Liver (tissue), 9 donors: Measurements from ENCODE around the gene RUNX1. TPM values are rescaled to one million over a fixed set of nuclear protein-coding genes. Genes with fewer than 3 reads are reported as not detected.

Source experiments
- DNase-seq: peaks from one replicate; pipeline ENCODE4 v3.0.0-alpha.2; 2017; ENCODE audit warnings: low spot score
- H3K27ac ChIP-seq, 2 donors: one replicate each; pipeline ENCODE4 v1.7.0; 2013; ENCODE audit warnings: inconsistent platforms in 2 of 2, low read length in 2 of 2, control low read depth in 1 of 2, low read depth in 1 of 2, mild to moderate bottlenecking in 1 of 2
- H3K27me3 ChIP-seq, 4 donors: one replicate each; pipeline versions ENCODE4 v1.6.1 to v1.7.0; 2013; ENCODE audit warnings: low read length in 3 of 4, inconsistent platforms in 1 of 4, mild to moderate bottlenecking in 1 of 4, moderate library complexity in 1 of 4; ENCODE audit not compliant: control insufficient read depth in 4 of 4, insufficient read depth in 4 of 4
- H3K36me3 ChIP-seq, 4 donors: one replicate each; pipeline versions ENCODE4 v1.6.1 to v1.7.0; 2013; ENCODE audit warnings: low read length in 3 of 4, mild to moderate bottlenecking in 3 of 4, low read depth in 1 of 4, moderate library complexity in 1 of 4; ENCODE audit not compliant: control insufficient read depth in 4 of 4, insufficient read depth in 3 of 4
- H3K4me1 ChIP-seq, 4 donors: one replicate each; pipeline versions ENCODE4 v1.6.1 to v1.7.0; 2013; ENCODE audit warnings: low read length in 3 of 4, mild to moderate bottlenecking in 3 of 4, moderate library complexity in 1 of 4; ENCODE audit not compliant: control insufficient read depth in 4 of 4, insufficient read depth in 4 of 4
- H3K4me3 ChIP-seq, 3 donors: one replicate each; pipeline versions ENCODE4 v1.6.1 to v1.7.0; 2013; ENCODE audit warnings: low read length in 3 of 3, control low read depth in 1 of 3, low read depth in 1 of 3, mild to moderate bottlenecking in 1 of 3
- H3K9ac ChIP-seq, 2 donors: one replicate each; pipeline ENCODE4 v1.7.0; 2013; ENCODE audit warnings: low read length in 2 of 2, mild to moderate bottlenecking in 2 of 2, moderate library complexity in 2 of 2, control low read depth in 1 of 2, low read depth in 1 of 2
- H3K9me3 ChIP-seq, 4 donors: one replicate each; pipeline versions ENCODE4 v1.6.1 to v1.7.0; 2013; ENCODE audit warnings: low read length in 3 of 4; ENCODE audit not compliant: control insufficient read depth in 4 of 4
- EGR1 ChIP-seq, 2 donors: IDR thresholded peaks; 2 replicates each; pipeline ENCODE4 v1.6.1; 2016 to 2018; ENCODE audit warnings: antibody characterized with exemption in 2 of 2, low read depth in 2 of 2
- FOXA1 ChIP-seq: IDR thresholded peaks from 2 replicates; pipeline ENCODE4 v1.6.1; 2016; ENCODE audit warnings: antibody characterized with exemption
- FOXA2 ChIP-seq: IDR thresholded peaks from 2 replicates; pipeline ENCODE4 v1.6.1; 2016; ENCODE audit warnings: antibody characterized with exemption
- GABPA ChIP-seq, 2 donors: IDR thresholded peaks in 1 of 2; conservative IDR thresholded peaks in 1 of 2; 2 replicates each; pipeline ENCODE4 v1.6.1; 2016; ENCODE audit warnings: antibody characterized with exemption in 2 of 2, mild to moderate bottlenecking in 1 of 2, moderate library complexity in 1 of 2
- HNF4A ChIP-seq, 2 donors: conservative IDR thresholded peaks; 2 replicates each; pipeline ENCODE4 v1.6.1; 2016; ENCODE audit warnings: antibody characterized with exemption in 2 of 2, mild to moderate bottlenecking in 2 of 2
- HNF4G ChIP-seq: IDR thresholded peaks from 2 replicates; pipeline ENCODE4 v1.6.1; 2016; ENCODE audit warnings: antibody characterized with exemption
- JUND ChIP-seq, 2 donors: IDR thresholded peaks; 2 replicates each; pipeline ENCODE4 v1.6.1; 2016; ENCODE audit warnings: antibody characterized with exemption in 2 of 2
- NR2F2 ChIP-seq: IDR thresholded peaks from 2 replicates; pipeline ENCODE4 v1.6.1; 2016; ENCODE audit warnings: antibody characterized with exemption
- RAD21 ChIP-seq, 2 donors: IDR thresholded peaks; 2 replicates each; pipeline ENCODE4 v1.6.1; 2016; ENCODE audit warnings: antibody characterized with exemption in 2 of 2, mild to moderate bottlenecking in 2 of 2
- RXRA ChIP-seq, 2 donors: IDR thresholded peaks; 2 replicates each; pipeline ENCODE4 v1.6.1; 2017 to 2018; ENCODE audit warnings: antibody characterized with exemption in 2 of 2, mild to moderate bottlenecking in 1 of 2
- SP1 ChIP-seq: IDR thresholded peaks from 2 replicates; pipeline ENCODE4 v1.6.1; 2018; ENCODE audit warnings: antibody characterized with exemption, mild to moderate bottlenecking
- TAF1 ChIP-seq: conservative IDR thresholded peaks from 2 replicates; pipeline ENCODE4 v1.6.1; 2016; ENCODE audit warnings: antibody characterized with exemption, mild to moderate bottlenecking
- YY1 ChIP-seq: IDR thresholded peaks from 2 replicates; pipeline ENCODE4 v1.6.1; 2016; ENCODE audit warnings: antibody characterized with exemption, mild to moderate bottlenecking
- WGBS: extraction: QIAGEN DNeasy Blood & Tissue Kit; methylation state at CpG from one replicate; pipeline ENCODE4 v1.1.7; 2013; 5-methylcytosine and 5-hydroxymethylcytosine counted together
- polyA plus RNA-seq, 2 donors: library from polyadenylated mRNA; stranded (reverse) in 1 of 2; unstranded in 1 of 2; fragments of 200-250 nt in 1 of 2; fragments of >200 nt in 1 of 2; fragmentation: Nextera tagmentation in 1 of 2; extraction: Ambion mirVana in 1 of 2; gene quantifications; one replicate each; pipeline versions ENCODE4 v1.2.1 to v1.2.3, GENCODE V29; 2013 to 2015
- total RNA-seq, 2 donors: library from RNA; depleted of rRNA; stranded (reverse); fragments of >200 nt; gene quantifications; one replicate each; pipeline ENCODE4 v1.2.3, GENCODE V29; 2014
- TF ChIP-seq, protein P1 (sequence below): IDR thresholded peaks from 2 replicates; pipeline ENCODE4 v1.6.1; 2016; ENCODE audit warnings: antibody characterized with exemption, mild to moderate bottlenecking
- TF ChIP-seq, protein P2 (sequence below): IDR thresholded peaks from 2 replicates; pipeline ENCODE4 v1.6.1; 2016; ENCODE audit warnings: antibody characterized with exemption
- TF ChIP-seq, protein P3 (sequence below): IDR thresholded peaks from 2 replicates; pipeline ENCODE4 v1.6.1; 2016; ENCODE audit warnings: antibody characterized with exemption
- TF ChIP-seq, protein P4 (sequence below): IDR thresholded peaks from 2 replicates; pipeline ENCODE4 v1.6.1; 2016; ENCODE audit warnings: antibody characterized with exemption
- TF ChIP-seq, protein P5 (sequence below): fragments of 150-350 bp; IDR thresholded peaks from 2 replicates; pipeline ENCODE4 v1.5.1; 2017; ENCODE audit warnings: improper control_type of control experiment, low read depth, low read length; ENCODE audit not compliant: missing input control
- donor health status: healthy.
- donor health status: healthy.
- donor health status: healthy.
- donor health status: healthy.
- donor health status: healthy.

The RUNX1 gene
- total and polyA plus RNA-seq, 4 donors = 0.98 to 7.2 (median 3.1) TPM

DNA sequence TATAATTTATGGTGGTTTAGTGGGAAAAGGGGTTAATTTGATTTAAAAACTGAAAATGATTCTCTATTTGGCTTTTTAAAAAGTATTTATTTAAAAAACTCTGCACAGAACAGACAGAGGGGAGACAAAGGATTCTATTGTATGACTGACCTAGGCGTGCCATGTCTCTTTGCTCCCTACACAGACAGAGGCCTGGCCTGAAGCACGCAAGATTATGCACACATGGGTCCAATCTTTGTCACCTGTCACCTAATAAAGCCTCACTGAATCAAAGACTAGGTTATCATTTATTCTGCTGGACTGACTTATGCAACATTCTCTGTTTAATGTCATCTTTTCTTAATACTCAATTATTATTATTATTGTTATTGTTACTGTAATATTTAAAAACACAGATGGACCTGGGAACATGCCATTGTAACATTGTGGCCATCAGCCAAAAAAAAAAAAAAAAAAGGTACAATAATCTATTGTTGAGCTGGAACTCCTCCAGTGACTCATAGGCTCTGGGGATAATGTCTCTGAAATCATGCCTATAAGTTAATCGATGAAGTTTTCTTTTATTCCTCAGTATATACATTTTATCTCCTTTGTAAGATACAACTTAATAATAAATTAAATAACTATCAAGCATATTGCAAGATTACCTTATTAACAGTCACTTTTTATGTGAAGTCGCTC, 112.1 kb downstream of the RUNX1 start:
- H3K9ac ChIP-seq = no peak overlapping the region
- no peaks in the 10 kb centered on the region for H3K9me3 ChIP-seq
- H3K27ac ChIP-seq = no peak overlapping the region
- 87% methylated on average over 4 of the region's 4 CpGs for WGBS
- no peak overlapping the region for H3K4me3 ChIP-seq
- no peaks in the 10 kb centered on the region for H3K27me3 ChIP-seq
- H3K36me3 ChIP-seq = no peaks in the 10 kb centered on the region
- no peaks in the 10 kb centered on the region for H3K4me1 ChIP-seq
- no peak for DNase-seq
- TF ChIP-seq, protein P1, sequence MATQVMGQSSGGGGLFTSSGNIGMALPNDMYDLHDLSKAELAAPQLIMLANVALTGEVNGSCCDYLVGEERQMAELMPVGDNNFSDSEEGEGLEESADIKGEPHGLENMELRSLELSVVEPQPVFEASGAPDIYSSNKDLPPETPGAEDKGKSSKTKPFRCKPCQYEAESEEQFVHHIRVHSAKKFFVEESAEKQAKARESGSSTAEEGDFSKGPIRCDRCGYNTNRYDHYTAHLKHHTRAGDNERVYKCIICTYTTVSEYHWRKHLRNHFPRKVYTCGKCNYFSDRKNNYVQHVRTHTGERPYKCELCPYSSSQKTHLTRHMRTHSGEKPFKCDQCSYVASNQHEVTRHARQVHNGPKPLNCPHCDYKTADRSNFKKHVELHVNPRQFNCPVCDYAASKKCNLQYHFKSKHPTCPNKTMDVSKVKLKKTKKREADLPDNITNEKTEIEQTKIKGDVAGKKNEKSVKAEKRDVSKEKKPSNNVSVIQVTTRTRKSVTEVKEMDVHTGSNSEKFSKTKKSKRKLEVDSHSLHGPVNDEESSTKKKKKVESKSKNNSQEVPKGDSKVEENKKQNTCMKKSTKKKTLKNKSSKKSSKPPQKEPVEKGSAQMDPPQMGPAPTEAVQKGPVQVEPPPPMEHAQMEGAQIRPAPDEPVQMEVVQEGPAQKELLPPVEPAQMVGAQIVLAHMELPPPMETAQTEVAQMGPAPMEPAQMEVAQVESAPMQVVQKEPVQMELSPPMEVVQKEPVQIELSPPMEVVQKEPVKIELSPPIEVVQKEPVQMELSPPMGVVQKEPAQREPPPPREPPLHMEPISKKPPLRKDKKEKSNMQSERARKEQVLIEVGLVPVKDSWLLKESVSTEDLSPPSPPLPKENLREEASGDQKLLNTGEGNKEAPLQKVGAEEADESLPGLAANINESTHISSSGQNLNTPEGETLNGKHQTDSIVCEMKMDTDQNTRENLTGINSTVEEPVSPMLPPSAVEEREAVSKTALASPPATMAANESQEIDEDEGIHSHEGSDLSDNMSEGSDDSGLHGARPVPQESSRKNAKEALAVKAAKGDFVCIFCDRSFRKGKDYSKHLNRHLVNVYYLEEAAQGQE = no peak
- TF ChIP-seq YY1 (no peak), HNF4G (no peak), JUND (IDR thresholded peaks at IDR 0.05) (no peak), TAF1 (no peak), FOXA1 (no peak), FOXA2 (no peak), SP1 (no peak), EGR1 (IDR thresholded peaks at IDR 0.05; ENCODE audit: low read depth in 2 of 2) (no peak), RAD21 (IDR thresholded peaks at IDR 0.05) (no peak), NR2F2 (no peak), HNF4A (conservative IDR thresholded peaks at IDR 0.05) (no peak), RXRA (IDR thresholded peaks at IDR 0.05) (no peak), GABPA (IDR thresholded peaks at IDR 0.05 in 1 of 2, conservative IDR thresholded peaks at IDR 0.05 in 1 of 2) (no peak)
- TF ChIP-seq, protein P2, sequence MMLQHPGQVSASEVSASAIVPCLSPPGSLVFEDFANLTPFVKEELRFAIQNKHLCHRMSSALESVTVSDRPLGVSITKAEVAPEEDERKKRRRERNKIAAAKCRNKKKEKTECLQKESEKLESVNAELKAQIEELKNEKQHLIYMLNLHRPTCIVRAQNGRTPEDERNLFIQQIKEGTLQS = no peak
- TF ChIP-seq, protein P3, sequence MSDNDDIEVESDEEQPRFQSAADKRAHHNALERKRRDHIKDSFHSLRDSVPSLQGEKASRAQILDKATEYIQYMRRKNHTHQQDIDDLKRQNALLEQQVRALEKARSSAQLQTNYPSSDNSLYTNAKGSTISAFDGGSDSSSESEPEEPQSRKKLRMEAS = no peak
- TF ChIP-seq, protein P4, sequence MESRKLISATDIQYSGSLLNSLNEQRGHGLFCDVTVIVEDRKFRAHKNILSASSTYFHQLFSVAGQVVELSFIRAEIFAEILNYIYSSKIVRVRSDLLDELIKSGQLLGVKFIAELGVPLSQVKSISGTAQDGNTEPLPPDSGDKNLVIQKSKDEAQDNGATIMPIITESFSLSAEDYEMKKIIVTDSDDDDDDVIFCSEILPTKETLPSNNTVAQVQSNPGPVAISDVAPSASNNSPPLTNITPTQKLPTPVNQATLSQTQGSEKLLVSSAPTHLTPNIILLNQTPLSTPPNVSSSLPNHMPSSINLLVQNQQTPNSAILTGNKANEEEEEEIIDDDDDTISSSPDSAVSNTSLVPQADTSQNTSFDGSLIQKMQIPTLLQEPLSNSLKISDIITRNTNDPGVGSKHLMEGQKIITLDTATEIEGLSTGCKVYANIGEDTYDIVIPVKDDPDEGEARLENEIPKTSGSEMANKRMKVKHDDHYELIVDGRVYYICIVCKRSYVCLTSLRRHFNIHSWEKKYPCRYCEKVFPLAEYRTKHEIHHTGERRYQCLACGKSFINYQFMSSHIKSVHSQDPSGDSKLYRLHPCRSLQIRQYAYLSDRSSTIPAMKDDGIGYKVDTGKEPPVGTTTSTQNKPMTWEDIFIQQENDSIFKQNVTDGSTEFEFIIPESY = no peak
- TF ChIP-seq, protein P5, sequence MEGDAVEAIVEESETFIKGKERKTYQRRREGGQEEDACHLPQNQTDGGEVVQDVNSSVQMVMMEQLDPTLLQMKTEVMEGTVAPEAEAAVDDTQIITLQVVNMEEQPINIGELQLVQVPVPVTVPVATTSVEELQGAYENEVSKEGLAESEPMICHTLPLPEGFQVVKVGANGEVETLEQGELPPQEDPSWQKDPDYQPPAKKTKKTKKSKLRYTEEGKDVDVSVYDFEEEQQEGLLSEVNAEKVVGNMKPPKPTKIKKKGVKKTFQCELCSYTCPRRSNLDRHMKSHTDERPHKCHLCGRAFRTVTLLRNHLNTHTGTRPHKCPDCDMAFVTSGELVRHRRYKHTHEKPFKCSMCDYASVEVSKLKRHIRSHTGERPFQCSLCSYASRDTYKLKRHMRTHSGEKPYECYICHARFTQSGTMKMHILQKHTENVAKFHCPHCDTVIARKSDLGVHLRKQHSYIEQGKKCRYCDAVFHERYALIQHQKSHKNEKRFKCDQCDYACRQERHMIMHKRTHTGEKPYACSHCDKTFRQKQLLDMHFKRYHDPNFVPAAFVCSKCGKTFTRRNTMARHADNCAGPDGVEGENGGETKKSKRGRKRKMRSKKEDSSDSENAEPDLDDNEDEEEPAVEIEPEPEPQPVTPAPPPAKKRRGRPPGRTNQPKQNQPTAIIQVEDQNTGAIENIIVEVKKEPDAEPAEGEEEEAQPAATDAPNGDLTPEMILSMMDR = no peak
